Measurements from ENCODE around the gene CLBA1. TPM values are rescaled to one million over a fixed set of nuclear protein-coding genes. Genes with fewer than 3 reads are reported as not detected.

Gene CLBA1
- total and polyA plus RNA-seq, 2 donors (not counting 1 experiment from before 2014, with no cell fraction given): 0.63 to 5.5 TPM

DNA sequence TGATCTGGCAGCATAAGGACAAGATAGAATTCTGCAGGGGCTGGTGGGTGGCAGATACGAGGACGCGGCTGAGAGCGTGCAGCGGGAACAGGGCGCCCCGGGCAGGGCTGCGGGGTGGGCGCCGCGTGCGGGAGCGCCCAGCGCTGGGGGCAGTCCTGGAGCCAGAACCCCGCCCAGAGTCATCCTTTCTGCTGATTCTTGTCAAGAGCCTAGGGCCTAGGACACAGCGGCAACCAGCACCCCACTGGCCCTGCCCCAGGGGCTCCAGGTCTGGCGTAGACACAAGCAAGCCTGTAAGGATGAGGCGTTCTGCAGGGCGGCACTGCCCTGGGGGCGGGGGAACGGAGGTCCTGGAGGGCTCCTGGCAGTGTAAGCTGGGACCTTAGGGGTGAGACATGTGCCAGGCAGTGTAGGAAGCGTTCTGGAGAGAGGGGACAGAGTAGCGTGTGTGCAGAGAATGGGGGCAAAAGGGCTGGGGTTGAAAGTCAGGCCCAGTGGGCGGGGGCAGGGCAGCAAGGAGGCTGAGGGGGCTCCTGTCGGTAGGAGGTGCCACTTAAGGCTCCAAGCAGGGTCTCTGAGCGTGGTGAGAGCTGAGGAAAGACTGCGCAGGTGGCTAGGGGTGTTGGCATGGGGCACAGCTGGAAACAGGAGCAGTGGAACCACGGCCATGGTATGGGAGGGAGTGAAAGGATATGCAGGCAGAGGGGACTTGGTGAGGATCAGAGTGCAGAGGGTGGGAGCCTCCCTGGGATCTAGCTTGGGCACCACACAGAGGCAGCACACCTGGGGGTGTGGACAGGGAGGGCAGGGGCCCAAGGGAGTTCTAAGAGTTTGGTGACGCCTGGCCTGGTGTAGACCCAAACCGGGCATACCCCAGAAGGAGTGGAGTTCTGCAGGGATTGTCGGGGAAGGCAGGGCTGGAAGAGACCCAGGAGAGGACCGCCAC is 6.6 kb upstream of the CLBA1 start:
- WGBS (ENCODE audit: insufficient coverage): 61% methylated on average over 32 of the region's 32 CpGs

More for the DNA sequence above, 6.6 kb upstream of the CLBA1 start:
- ChIA-PET POLR2A (no interaction called here), CTCF (interaction anchor here (1.3 kb wide), 1 partner anchor 108 kb away, joined by 3 read pairs; no protein-coding TSS in a partner anchor)
- Mint-ChIP-seq H3K27me3 (peaks cover 29% of the 10 kb centered on the region), H3K27ac (peak overlapping the region; percentile 15), H3K4me1 (peaks cover 12% of the 10 kb centered on the region), H3K4me3 (peak overlapping the region; percentile 55), H3K9me3 (ENCODE audit: insufficient read depth) (no peaks in the 10 kb centered on the region)
- Histone ChIP-seq H3K9me3 (ENCODE audit: control extremely low read depth in 1 of 3, control insufficient read depth in 2 of 3, insufficient read depth in 1 of 3, low read length in 2 of 3) (peaks cover 0 to 11% (median 0%) of the 10 kb centered on the region in 3 donors), H4K20me1 (ENCODE audit: control insufficient read depth, insufficient read depth, low read length, poor library complexity, severe bottlenecking) (peaks cover 9% of the 10 kb centered on the region), H3K79me2 (ENCODE audit: control insufficient read depth, insufficient read depth, low read length) (no peaks in the 10 kb centered on the region), H3K9ac (ENCODE audit: low read length) (no peak overlapping the region), H3K4me1 (ENCODE audit: control insufficient read depth in 2 of 2, insufficient read depth in 2 of 2, low read length in 2 of 2) (peaks cover 20 to 24% of the 10 kb centered on the region in 2 donors), H3K27ac (ENCODE audit: low read length in 2 of 2) (no peak overlapping the region), H2AFZ (ENCODE audit: insufficient read depth, low read depth, low read length, poor library complexity, severe bottlenecking) (no peak overlapping the region), H3K4me3 (ENCODE audit: control extremely low read depth in 1 of 5, extremely low read depth in 1 of 5, insufficient read depth in 1 of 5, low read depth in 2 of 5, low read length in 4 of 5) (no peak overlapping the region), H3K27me3 (replicated peaks in 1 of 4; ENCODE audit: control extremely low read depth in 1 of 4, control insufficient read depth in 3 of 4, insufficient read depth in 4 of 4, low read length in 3 of 4) (peaks cover 0 to 32% (median 15%) of the 10 kb centered on the region in 4 experiments), H3K4me2 (replicated peaks; ENCODE audit: low read depth, low read length, poor library complexity, severe bottlenecking) (peak overlapping the region; percentile 89), H3K36me3 (replicated peaks in 1 of 2; ENCODE audit: control extremely low read depth in 1 of 2, control insufficient read depth in 1 of 2, extremely low read depth in 1 of 2, insufficient read depth in 2 of 2, low read length in 1 of 2) (no peaks in the 10 kb centered on the region)
- TF ChIP-seq EZH2 (IDR thresholded peaks at IDR 0.05; ENCODE audit: borderline replicate concordance, insufficient read depth, low read depth, low read length, poor library complexity, severe bottlenecking): no peak
- TF ChIP-seq, protein P1, sequence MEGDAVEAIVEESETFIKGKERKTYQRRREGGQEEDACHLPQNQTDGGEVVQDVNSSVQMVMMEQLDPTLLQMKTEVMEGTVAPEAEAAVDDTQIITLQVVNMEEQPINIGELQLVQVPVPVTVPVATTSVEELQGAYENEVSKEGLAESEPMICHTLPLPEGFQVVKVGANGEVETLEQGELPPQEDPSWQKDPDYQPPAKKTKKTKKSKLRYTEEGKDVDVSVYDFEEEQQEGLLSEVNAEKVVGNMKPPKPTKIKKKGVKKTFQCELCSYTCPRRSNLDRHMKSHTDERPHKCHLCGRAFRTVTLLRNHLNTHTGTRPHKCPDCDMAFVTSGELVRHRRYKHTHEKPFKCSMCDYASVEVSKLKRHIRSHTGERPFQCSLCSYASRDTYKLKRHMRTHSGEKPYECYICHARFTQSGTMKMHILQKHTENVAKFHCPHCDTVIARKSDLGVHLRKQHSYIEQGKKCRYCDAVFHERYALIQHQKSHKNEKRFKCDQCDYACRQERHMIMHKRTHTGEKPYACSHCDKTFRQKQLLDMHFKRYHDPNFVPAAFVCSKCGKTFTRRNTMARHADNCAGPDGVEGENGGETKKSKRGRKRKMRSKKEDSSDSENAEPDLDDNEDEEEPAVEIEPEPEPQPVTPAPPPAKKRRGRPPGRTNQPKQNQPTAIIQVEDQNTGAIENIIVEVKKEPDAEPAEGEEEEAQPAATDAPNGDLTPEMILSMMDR (IDR thresholded peaks at IDR 0.05): no peak
- DNase-seq (peak; percentile 29), ATAC-seq (ENCODE audit: low read depth) (no peak)
- intact Hi-C loops (cut with micrococcal nuclease): no loop called here

Data from B cell (primary cell).